Loucy (cell line): ENCODE measurements around the gene RAB8A.

Source experiments
- CTCF ChIP-seq: fragments of 200-600 bp; sonication (generic); conservative IDR thresholded peaks from 2 replicates; pipeline ENCODE4 v1.5.1; 2014; ENCODE audit warnings: mild to moderate bottlenecking, antibody characterized with exemption, low read length
- EZH2phosphoT487 ChIP-seq: fragments of 200-600 bp; IDR thresholded peaks from 2 replicates; pipeline ENCODE4 v1.6.1; 2018; ENCODE audit warnings: antibody characterized with exemption, mild to moderate bottlenecking, moderate library complexity, borderline replicate concordance

GRCh38 chr19:16112778-16113177 lies 1.1 kb downstream of the RAB8A start:
- TF ChIP-seq CTCF (no peak), EZH2phosphoT487 (no peak)
